NCI-H2107 (cell line): ENCODE data around the gene RNASE9.
A peak's percentile ranks its signal among the peaks of the same experiment; 100 is the strongest.
"Not testable (repeated sequence)": the region's sequence is repeated elsewhere in the genome, so short reads cannot be mapped to it uniquely, and the experiment has no call there.

Experiments
- DNase-seq: peaks from one replicate; lab custom pipeline; 2025; lab: John Stamatoyannopoulos, UW

The RNASE9 gene

DNA sequence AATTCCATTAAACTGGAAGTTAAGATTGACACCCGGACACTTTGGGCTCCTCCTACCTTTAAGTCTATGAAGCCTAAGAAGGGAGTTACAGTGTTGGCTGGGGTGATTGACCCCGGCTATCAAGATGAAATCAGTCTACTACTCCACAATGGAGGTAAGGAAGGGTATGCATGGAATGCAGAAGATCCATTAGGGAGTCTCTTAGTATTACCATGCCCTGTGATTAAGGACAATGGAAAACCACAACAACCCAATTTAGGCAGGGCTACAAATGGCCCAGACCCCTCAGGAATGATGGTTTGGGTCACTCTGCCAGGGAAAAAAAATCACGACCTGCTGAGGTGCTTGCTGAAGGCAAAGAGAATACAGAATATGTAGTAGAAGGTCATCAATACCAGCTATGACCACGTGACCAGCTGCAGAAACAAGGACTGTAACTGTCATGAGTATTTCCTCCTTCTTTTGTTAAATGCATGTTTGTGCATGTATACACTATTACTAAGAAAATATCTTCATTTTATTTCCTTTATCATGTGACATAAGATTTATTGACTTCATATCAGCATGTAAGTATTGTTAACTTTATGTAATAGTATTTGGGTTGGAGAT is 11.6 kb upstream of the RNASE9 start:
- not testable (repeated sequence) for DNase-seq

DNA sequence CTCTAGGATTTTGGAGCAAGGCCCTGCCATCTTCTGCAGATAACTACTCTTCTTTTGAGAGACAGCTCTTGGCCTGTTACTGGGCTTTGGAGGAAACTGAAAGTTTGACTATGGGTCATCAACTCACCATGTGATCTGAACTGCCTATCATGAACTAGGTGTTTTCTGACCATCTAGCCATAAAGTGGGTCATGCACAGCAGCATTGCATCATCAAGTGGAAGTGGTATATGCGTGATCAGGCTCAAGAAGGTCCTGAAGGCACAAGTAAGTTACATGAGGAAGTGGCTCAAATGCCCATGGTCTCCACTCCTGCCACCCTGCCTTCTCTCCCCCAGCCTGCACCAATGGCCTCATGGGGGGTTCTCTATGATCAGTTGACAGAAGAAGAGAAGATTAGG is 9.9 kb upstream of the RNASE9 start:
- DNase-seq, result not testable (repeated sequence)

DNA sequence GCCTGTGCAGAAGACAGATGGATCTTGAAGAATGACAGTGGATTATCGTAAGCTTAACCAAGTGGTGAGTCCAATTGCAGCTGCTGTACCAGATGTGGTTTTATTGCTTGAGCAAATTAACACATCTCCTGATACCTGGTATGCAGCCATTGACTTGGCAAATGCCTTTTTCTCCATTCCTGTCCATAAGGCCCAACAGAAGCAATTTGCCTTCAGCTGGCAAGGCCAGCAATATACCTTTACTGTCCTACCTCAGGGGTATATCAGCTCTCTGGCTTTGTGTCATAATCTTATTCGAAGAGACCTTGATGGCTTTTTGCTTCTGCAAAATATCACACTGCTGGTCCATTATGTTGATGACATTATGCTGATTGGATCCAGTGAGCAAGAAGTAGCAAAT is 9.0 kb upstream of the RNASE9 start:
- DNase-seq, result not testable (repeated sequence)

DNA sequence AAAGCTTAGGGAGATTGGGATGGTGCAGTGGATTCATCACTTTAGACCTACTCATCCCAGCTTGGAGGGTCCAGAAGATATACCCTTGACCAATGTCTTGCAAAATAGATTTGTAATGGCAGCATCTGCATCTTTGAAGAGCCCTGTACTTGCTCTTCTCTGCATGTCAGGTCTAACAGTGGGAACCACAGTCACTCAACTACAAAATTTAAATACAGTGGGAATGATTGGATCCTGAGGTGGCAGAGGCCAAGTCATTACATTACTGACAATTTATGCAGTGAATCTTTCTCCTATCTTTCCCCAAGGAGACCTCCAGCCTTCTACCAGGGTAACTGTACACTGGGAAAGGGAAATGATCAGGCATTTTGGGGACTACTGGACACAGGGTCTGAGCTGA is 8.2 kb upstream of the RNASE9 start:
- no peak for DNase-seq

DNA sequence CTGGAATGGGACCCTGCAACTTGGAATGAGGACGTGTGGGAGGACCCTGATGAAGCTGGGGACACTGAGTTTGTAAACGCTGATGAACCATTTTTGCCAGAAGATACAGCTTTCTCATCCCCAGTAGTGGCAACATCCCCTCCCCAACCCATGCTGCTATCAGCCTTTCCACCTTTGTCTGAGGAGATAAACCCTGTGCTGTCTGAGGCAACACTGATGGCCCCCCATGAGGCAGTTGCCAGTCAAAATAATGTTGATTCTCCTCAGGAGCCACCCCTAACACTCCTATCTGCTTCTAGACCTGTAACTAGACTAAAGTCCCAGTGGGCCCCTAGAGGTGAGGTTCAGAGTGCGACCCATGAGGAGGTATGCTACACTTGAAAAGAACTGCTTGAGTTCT is 7.5 kb upstream of the RNASE9 start:
- DNase-seq, result no peak

DNA sequence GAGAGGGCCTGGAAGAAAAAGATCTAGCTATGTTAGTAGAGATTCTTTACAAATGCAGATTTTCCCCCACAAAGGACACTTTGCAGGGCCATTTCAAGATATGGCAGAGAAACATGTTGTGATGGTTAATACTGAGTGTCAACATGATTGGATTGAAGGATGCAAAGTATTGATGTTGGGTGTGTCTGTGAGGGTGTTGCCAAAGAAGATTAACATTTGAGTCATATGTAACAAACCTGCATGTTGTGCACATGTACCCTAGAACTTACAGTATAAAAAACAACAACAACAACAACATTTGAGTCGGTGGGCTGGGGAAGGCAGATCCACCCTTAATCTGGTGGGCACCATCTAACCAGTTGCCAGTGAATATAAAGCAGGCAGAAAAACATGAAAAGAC is 6.4 kb upstream of the RNASE9 start:
- DNase-seq, result not testable (repeated sequence)

DNA sequence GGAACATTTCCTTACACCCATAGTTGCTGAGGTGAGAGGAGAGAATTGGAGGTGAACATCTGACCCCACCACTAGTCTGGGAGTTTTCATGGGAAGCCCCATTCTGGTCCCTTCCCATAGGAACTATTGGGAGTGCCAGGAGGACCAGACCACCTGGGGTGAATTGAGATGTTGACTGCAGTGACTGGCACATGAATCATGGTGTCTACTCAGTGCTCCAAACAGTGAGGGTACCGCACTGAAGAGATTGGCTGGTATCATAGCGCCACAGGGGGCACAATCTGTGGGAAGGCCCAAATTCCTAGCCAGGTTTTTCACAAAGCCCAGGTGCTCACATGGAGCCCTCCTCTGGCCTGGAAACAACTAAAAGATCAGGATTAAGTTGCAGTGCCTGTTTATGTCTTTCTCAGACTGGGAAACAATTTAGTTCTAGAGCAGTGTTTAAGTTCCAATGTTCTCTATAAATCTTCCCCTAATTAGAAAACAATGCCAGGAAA is 3.7 kb upstream of the RNASE9 start:
- DNase-seq, result no peak

DNA sequence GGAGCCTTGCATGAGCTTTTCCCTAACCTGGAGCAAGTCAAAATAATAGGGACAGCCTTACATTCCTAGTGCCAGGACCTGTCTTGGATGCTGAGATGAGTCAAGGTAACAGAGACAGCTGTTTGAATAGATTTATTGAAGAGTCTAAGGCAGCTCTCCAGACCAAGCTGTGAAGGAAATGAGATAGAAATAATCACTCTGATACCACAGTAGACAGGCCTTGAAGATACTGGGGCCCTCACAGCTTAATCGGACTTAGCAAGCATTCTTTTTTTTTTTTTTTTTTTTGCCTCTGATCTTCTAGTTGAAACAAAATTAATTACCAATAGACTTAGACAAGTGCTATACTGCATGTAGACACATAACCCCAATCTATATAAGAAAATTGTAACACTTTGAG is 3.1 kb upstream of the RNASE9 start:
- DNase-seq, result no peak

DNA sequence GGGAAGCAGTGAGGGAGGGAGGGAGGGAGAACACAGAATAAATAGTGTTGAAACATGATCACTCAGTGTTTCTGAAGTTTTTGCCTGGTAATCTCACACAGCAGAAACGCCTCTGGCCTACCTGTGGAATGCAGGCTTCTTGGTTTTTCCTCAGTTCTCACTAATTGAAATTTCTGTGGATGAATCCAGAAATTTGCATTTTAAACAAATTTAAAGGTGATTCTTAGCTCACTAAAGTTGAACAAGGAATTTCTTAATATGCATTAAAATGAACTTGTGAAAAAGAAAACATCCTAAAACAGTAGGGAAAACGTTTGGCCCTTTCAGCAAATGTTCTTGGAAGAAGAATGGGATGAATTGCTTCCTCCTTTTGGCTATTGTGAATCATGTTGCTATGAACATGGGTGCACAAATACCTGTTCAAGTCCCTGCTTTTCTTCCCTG is 1.4 kb downstream of the RNASE9 start:
- DNase-seq, result no peak

DNA sequence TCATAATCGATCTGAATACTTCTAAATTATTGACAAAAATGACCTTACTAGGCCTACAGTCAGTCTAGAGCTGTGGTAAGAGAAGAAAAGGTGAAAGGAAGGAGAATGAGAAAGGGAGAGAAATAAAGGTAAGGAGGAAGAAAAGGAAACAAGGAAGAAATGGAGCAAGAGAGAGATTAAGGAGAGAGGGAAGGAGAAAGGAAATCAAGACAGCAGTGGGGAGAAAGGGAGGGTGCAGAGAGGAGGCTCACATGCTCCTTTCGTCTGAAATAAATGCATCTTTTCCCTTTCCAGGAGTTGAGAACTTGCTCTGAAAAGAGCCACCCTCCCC is 3.7 kb downstream of the RNASE9 start:
- no peak for DNase-seq

DNA sequence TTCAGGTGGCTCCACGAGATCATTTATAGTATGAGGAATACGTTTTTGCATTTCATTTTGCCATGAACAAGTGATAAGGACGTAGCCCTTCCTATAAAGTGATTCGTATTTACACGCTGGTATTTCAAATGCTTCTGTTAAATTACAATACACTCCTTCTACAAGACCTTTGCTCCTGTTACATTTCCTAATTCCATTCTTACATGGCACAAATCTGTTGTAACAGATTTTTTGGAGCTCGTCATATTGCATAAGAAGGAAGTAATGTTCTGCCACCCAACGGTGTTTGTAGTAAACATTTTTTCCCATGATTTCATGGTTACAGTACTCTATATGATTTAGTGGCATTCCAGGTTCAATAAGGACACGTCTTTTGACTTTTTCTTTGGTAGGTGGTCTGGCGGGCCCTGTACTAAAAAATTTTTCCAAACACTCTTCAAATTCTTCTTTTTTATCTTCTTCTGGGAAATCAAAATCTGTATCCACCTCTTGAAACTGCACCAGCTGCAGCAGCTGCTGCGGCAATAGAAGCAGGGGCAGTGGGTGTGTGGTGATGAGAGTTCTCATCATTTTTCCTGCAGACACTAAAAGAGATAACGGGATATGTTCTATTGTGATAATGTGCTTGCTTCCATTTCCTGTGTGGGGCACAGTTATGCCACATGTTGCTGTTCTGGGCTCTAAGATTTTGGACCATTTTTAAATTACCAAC is 4.2 kb downstream of the RNASE9 start:
- DNase-seq, result no peak

DNA sequence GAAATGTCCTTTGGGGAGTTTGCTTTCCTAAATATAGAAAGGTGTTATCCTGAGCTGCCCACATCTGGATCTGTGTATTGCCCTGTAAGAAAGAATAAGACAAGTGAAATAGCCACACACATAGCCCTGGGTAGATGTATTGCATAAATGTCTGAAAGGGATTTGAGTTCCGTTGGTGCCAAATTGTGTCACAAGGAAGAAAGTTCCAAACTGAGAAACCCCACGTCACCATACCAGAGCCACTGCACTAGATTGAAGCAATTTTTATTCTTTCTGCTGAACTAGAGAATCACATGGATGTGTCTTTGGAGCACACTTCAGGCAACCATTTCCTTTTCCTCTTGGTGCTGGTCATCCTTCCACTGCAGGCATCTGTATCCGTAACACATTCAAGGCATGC is 5.0 kb downstream of the RNASE9 start:
- no peak for DNase-seq

DNA sequence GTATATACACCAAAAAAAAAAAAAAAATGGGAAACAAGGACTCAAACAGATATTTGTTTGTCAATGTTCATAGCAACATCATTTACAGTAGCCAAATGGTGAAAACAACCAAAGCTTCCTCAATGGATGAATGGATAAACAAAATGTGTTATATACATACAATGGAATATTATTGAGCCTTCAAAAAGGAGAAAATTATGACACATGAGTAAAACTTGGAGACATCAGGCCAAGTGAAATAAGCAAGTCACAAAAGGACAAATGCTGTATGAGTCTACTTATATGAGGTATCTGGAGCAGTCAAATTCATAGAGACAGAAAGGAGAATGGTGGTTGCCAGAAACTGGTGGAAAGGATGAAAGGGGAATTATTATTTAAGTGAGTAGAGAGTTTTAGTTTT is 7.8 kb downstream of the RNASE9 start:
- DNase-seq, result no peak

DNA sequence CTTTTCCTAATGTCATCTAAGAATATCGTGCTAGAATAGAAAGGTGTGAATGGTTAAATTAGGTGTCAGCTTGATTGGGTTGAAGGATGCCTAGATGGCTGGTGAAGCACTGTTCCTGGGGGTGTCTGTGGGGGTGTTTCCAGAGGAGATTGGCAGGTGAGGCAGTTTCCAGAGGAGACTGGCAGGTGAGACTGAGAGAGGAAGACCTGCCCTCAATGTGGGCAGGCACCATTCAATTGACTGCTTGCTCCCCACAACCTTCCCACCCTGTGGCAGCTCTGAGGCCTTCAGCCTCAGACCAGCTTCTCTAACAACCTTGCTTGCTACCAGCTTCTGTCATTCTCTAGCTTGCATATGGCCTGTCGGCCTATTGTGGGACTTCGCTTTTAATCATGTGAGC is 9.2 kb downstream of the RNASE9 start:
- DNase-seq, result no peak

DNA sequence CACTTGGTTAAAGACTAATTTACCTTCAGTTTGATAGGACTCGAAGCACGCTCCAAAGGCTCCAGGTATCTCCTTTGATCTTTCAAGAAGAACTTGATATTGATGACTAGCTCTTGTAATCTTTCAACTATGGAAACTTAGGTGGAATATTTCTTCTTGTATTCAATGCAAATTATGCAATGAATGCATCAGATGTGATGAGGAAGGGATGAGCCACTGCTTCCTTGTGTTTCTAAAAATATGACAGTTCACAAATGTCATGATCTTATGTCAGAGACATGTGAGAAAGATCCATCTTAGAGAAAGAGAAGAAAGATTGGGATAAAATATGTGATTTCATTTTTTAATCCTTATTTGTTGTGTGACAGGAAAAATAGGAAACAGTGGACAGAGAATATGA is 9.9 kb downstream of the RNASE9 start:
- no peak for DNase-seq

DNA sequence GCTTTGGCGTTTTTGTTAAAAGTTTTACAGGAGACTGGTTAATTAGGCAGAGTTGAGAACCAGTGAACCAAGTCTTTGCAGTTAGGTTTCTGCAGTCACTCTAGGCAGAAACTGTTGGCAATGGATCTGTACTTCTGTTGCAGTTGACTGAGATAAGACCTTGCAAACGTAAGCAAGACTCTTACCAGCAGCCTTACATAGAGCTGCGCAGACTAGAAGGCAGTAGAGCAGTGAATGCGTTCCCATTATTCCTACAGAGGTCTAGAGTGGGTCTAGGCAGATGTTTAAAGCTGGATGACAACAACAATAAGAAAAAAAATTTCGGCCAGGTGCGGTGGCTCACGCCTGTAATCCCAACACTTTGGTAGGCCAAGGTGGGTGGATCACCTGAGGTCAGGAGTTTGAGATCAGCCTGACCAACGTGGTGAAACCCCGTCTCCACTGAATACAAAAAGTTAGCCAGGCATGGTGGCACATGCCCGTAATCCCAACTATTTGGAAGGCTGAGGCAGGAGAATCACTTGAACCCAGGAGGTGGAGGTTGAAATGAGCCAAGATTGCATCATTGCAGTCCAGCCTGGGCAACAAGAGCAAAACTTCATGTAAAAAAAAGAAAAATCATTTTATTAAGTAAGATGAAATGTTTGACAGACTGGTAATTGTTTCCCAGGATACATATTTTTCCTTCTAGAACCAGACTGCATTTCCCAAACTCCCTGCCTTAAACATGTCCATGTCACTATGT is 12.3 kb downstream of the RNASE9 start:
- no peak for DNase-seq

DNA sequence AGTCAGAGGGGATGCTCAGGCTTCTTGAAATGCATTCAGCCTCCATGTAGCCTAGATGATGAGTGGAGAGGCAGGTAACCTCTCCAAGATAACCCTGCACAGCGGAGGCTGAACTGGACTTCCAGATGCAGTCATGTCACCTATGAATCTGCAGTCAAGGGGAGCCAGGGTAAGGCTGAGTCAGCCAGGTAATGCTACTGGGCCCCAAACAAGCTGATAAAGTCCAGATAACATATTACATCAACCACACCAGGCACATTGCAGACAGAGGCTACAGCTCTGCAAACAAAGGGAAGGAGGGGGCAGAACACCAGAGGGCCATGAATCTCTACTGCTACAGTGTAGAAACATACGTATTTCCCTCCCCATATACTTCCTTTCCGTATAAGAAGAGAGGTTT is 14.0 kb downstream of the RNASE9 start:
- DNase-seq, result no peak

DNA sequence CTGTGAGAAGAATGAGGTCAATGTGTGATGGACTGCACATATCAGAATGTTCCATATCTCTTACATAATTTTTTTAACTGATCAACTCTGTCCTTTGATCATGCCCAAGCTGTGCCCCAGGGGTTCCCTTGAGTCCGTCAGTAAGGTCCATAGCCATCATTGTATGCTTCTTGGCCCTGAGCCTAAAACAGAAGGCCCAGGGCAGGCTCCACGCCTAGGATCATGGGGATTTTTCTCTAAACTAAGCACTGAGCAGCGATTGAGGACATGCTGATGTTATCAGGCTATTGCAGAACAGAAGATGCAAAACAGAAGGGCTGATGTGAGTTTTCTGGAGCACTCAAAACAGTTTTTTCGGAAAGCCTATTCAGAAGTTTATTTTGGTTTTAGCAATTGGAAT is 20.9 kb downstream of the RNASE9 start:
- DNase-seq, result no peak

DNA sequence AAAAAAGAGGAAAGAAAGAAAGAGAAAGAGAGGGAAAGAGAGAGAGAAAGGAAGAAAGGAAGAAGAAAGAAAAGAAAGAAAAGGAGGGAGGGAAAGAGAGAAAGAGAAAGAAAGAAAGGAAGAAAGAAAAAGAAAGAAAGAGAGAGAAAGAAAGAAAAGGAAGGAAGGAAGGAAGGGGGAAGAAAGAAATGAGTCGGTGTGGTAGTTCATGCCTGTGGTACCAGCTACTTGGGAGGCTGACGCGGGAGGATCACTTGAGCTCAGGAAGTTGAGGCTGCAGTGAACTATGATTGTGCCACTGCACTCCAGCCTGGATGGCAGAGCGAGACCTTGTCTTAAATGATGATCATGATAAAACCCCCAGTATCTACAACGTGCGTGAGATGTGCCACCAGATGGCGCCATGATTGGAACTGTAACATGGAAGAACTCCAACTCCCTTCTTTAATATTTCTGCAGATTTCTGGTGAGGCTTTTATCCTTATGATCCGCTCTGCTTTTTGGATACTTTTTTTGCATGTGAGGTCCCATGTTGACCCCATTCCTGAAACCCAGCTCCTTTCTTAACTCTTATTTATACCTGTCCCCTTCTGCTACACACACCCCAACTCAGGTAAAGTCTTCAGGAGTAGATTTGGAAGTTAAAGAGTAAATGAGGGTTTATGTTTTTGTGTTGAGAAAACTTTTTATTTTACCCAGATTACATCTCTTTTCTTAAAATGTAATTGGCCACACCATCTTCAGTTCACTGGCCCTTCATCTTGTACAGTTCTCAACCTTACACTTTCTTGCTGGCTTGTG is 29.9 kb downstream of the RNASE9 start:
- DNase-seq, result peak; percentile 44

DNA sequence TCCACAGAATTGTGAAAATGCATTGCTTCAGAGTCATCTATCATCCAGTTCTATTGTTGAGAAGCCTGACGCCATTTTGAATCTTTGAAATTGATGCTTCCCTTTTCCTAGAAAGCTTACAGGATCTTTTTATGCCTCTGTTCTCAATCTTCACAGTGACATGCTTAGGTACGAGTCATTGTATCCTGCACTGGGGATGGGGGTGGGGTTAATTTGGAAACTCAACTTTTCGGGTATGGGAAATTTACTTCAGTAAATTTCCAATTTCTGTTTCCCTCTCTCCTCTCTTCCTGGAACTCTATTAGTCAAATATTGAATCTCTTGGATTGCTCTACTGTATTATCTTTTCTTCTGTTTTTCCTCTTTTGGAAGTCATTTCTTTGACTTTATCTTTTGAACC is 31.0 kb downstream of the RNASE9 start:
- DNase-seq, result no peak

DNA sequence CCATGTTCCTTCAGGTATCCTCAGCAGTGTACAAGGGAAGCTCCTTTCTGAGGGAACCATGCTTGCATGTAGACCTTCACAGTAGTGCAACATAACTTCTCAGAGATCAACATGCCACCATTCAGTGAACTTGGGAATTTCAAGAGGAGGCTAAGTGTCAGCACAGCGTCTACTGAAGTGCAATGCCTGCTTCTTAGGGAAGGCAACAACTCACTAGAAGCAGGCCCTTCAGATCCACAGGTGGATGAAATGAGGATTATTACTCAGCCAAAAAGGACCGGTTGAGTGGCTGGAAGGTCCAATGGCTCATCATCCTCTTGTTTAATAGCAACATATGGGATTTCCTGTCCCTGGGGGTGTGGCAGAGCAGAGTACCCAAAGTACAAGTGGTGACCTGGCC is 36.8 kb downstream of the RNASE9 start:
- no peak for DNase-seq

DNA sequence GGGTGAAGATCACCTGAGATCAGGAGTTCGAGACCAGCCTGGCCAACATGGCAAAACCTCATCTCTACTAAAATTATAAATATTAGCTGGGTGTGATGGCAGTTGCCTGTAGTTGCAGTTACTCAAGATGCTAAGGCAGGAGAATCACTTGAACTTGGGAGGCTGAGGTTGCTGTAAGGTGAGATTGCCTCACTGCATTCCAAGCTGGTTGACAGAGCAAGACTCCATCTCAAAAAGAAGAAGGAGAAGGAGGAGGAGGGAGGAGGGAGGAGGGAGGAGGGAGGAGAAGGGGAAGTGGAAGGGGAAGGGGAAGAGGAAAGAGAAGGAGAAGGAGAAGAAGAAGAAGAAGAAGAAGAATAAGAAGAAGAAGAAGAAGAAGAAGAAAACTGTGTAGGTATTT is 38.5 kb downstream of the RNASE9 start:
- DNase-seq, result no peak

DNA sequence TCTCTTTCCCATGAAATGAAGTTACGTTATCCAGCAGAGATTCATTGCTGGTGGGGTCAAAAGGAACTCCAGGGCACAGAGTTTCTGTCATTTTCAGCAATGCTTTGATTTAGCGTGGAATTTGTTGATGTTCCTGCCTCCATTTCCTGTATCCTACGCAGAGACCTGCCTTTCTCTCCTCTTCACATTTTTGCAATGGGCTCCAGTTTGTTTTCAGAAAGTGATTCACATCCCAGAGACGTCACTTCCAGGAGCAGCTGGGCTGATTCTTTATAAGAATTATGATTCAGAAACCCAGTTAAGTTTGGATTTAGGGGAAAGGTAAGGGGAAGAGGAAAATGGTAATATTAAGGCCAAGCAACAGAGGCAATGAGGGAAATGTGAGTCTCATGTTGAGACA is 43.9 kb downstream of the RNASE9 start:
- DNase-seq, result no peak
